HepG2 (cell line): ENCODE measurements around the gene FOLR2. TPM values are rescaled to one million over a fixed set of nuclear protein-coding genes. Genes with fewer than 3 reads are reported as not detected.

Experiments
- ATAC-seq: fragments of 200-7000 bp; cut with Tn5 transposase; 3 replicates; pipeline ENCODE4 v1.9.1; 2020; ENCODE audit warnings: mild to moderate bottlenecking, moderate library complexity
- BruUV-seq: library from RNA; stranded (reverse); fragments of 400-500 nt; replicated peaks from 2 replicates; lab custom pipeline; 2021; lab: Mats Ljungman, UMichigan
- CTCF ChIA-PET: fragments of 300-600 bp; formaldehyde crosslinking; extraction: SDS; loops from one replicate; lab custom pipeline; 2021; ENCODE audit warnings: low total read pairs, inconsistent platforms, low intra/inter-chr PET ratio; lab: Yijun Ruan, JAX
- POLR2A ChIA-PET: fragments of 350-600 bp; sonication (Branson Sonifier 250); formaldehyde crosslinking; loops from one replicate; lab custom pipeline; 2020; ENCODE audit warnings: antibody characterized with exemption, inconsistent platforms; lab: Yijun Ruan, JAX
- DNase-seq: peaks from one replicate; pipeline ENCODE4 v3.0.0-alpha.2; 2015; ENCODE audit warnings: low spot score
- FAIRE-seq: peaks from 3 replicates; lab custom pipeline; 2011; peaks lifted over from hg19 to GRCh38; lab: Jason Lieb, UNC
- H2AFZ ChIP-seq: one replicate; pipeline ENCODE4 v1.6.1; 2011; ENCODE audit warnings: low read length, inconsistent platforms
- H3K27ac ChIP-seq: fragments of 300-600 bp; 3 replicates; pipeline ENCODE4 v1.8.0; 2011; ENCODE audit warnings: mixed run types, mild to moderate bottlenecking, mixed read lengths, low read length, inconsistent platforms; ENCODE audit not compliant: insufficient read depth; ENCODE audit errors: extremely low read length
- H3K27me3 ChIP-seq, 2 experiments: fragments of 200-600 bp in 1 of 2; 2 replicates in 1 of 2; 3 replicates in 1 of 2; pipeline versions ENCODE4 v1.6.0 to v1.8.0; 2011; ENCODE audit warnings: low read length in 2 of 2, mild to moderate bottlenecking in 2 of 2, moderate library complexity in 2 of 2, inconsistent platforms in 1 of 2; ENCODE audit not compliant: insufficient read depth in 2 of 2, control insufficient read depth in 1 of 2
- H3K36me3 ChIP-seq, 2 experiments: fragments of 200-600 bp in 1 of 2; replicated peaks in 1 of 2; 2 replicates in 1 of 2; 3 replicates in 1 of 2; pipeline versions ENCODE4 v1.5.1 to v1.8.0; 2011; ENCODE audit warnings: low read length in 2 of 2, inconsistent platforms in 1 of 2; ENCODE audit not compliant: insufficient read depth in 2 of 2, control insufficient read depth in 1 of 2
- H3K4me1 ChIP-seq: 2 replicates; pipeline ENCODE4 v1.5.1; 2012; ENCODE audit warnings: low read length, inconsistent platforms; ENCODE audit not compliant: insufficient read depth
- H3K4me2 ChIP-seq: 2 replicates; pipeline ENCODE4 v1.6.0; 2011; ENCODE audit warnings: low read depth, low read length, inconsistent platforms
- H3K4me3 ChIP-seq, 3 experiments: fragments of 200-600 bp in 1 of 3; sonication (generic), shearing (Covaris generic) in 1 of 3; replicated peaks in 1 of 3; 2 replicates each; pipeline ENCODE4 v1.5.1; 2011 to 2016; ENCODE audit warnings: low read length in 3 of 3, inconsistent platforms in 2 of 3, low read depth in 2 of 3, mild to moderate bottlenecking in 2 of 3, control low read depth in 1 of 3, mixed read lengths in 1 of 3; ENCODE audit not compliant: insufficient read depth in 1 of 3
- H3K79me2 ChIP-seq: one replicate; pipeline ENCODE4 v1.6.1; 2011; ENCODE audit warnings: low read length, inconsistent platforms; ENCODE audit not compliant: insufficient read depth
- H3K9ac ChIP-seq: 2 replicates; pipeline ENCODE4 v1.6.0; 2011; ENCODE audit warnings: mild to moderate bottlenecking, low read depth, low read length, inconsistent platforms; ENCODE audit not compliant: insufficient read depth
- H3K9me3 ChIP-seq: 2 replicates; pipeline ENCODE4 v1.5.1; 2012; ENCODE audit warnings: mild to moderate bottlenecking, low read length
- H4K20me1 ChIP-seq: 2 replicates; pipeline ENCODE4 v1.6.0; 2011; ENCODE audit warnings: inconsistent platforms, mild to moderate bottlenecking, low read length, moderate library complexity; ENCODE audit not compliant: insufficient read depth
- KAT7 ChIP-seq: IDR thresholded peaks from 2 replicates; pipeline ENCODE4 v1.6.1; 2018; ENCODE audit warnings: borderline replicate concordance, missing compliant biosample characterization
- KLF13 ChIP-seq: sonication (generic); formaldehyde crosslinking; IDR thresholded peaks from 2 replicates; pipeline ENCODE4 v1.4.0; 2020; ENCODE audit warnings: mild to moderate bottlenecking, missing genetic modification reagents
- MED8 ChIP-seq: sonication (generic); formaldehyde crosslinking; IDR thresholded peaks from 2 replicates; pipeline ENCODE4 v1.8.1; 2023; ENCODE audit warnings: mild to moderate bottlenecking, missing genetic modification reagents; ENCODE audit not compliant: insufficient replicate concordance
- MEF2D ChIP-seq: sonication (generic); formaldehyde crosslinking; IDR thresholded peaks from 2 replicates; pipeline ENCODE4 v1.5.1; 2020; ENCODE audit warnings: mild to moderate bottlenecking, missing genetic modification reagents
- NCOA5 ChIP-seq: sonication (generic); formaldehyde crosslinking; IDR thresholded peaks from 2 replicates; pipeline ENCODE4 v1.4.0; 2020; ENCODE audit warnings: missing genetic modification reagents
- NFKB2 ChIP-seq: sonication (generic); formaldehyde crosslinking; IDR thresholded peaks from 2 replicates; pipeline ENCODE4 v1.4.0; 2020; ENCODE audit warnings: missing genetic modification reagents, borderline replicate concordance
- NPAS2 ChIP-seq: sonication (generic); formaldehyde crosslinking; IDR thresholded peaks from 2 replicates; pipeline ENCODE4 v1.8.0; 2022; ENCODE audit warnings: mild to moderate bottlenecking, missing genetic modification reagents, borderline replicate concordance
- SMAD3 ChIP-seq: sonication (generic); formaldehyde crosslinking; IDR thresholded peaks from 2 replicates; pipeline ENCODE4 v1.4.0; 2020; ENCODE audit warnings: missing genetic modification reagents
- ZNF33B ChIP-seq: sonication (generic); formaldehyde crosslinking; IDR thresholded peaks from 2 replicates; pipeline ENCODE4 v1.5.1; 2020; ENCODE audit warnings: mild to moderate bottlenecking, missing genetic modification reagents
- ZNF672 ChIP-seq: sonication (generic); formaldehyde crosslinking; IDR thresholded peaks from 2 replicates; pipeline ENCODE4 v1.8.1; 2022; ENCODE audit warnings: missing genetic modification reagents
- ZSCAN9 ChIP-seq: IDR thresholded peaks from 2 replicates; pipeline ENCODE4 v1.6.1; 2016; ENCODE audit warnings: borderline replicate concordance
- WGBS: methylation state at CpG from one replicate; pipeline ENCODE4 v1.1.6; 2017; ENCODE audit warnings: low lambda C conversion rate; 5-methylcytosine and 5-hydroxymethylcytosine counted together
- in situ Hi-C: cut with HindIII; loops from 2 replicates; pipeline ENCODE4 v1.10.0; 2017; ENCODE audit warnings: low pct_unique_long_range_greater_than_20kb; ENCODE audit not compliant: extremely low pct_ligation_motif_present
- intact Hi-C: fragments of 100-400 bp; cut with micrococcal nuclease; formaldehyde crosslinking; loops from one replicate; pipeline ENCODE4 v1.10.0; 2022; ENCODE audit not compliant: unreplicated experiment
- polyA plus RNA-seq, 8 experiments: library from polyadenylated mRNA; depleted of rRNA in 3 of 8; stranded (reverse) in 7 of 8; unstranded in 1 of 8; fragments of >200 nt; fragmentation: Illumina TruSeq in 4 of 8; extraction: Trizol in 4 of 8; gene quantifications; 2 replicates each; pipeline versions ENCODE4 v1.2.1 to v1.2.3, GENCODE V29; 2011 to 2016; ENCODE audit warnings: low read depth in 4 of 8, missing spikeins in 1 of 8, mixed read lengths in 1 of 8; ENCODE audit not compliant: insufficient read depth in 1 of 8
- total RNA-seq, 5 experiments: library from RNA; depleted of rRNA; stranded (reverse); fragments of >200 nt; fragmentation: Illumina TruSeq; extraction: Trizol; gene quantifications; 2 replicates each; pipeline ENCODE4 v1.2.3, GENCODE V29; 2016; ENCODE audit warnings: low read depth in 1 of 5
- TF ChIP-seq, protein P1 (sequence below): fragments of 450-650 bp; IDR thresholded peaks from 2 replicates; pipeline ENCODE4 v1.6.1; 2016

FOLR2 gene
- total and polyA plus RNA-seq, 2 of the 13 experiments (the other 11 are each of a cell fraction or from before 2014, with no cell fraction given) = 0.09 TPM; not detected in 1

DNA sequence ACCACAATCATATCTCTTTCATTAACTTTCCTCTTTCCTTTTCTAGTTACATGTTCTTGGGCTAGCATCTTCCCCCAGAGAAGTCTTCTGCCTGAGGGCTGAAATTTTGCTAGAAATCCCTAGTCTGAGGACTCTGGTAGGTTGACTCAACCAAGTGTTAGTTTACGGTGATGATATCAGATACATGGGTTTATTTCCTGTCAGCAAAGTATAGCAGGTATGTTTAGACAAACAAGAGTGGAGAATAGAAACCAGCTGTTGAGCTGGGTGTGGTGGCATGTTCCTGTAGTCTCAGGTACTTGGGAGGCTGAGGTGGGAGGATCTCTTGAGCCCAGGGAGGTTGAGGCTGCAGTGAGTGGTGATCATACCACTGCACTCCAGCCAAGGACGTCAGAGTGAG, 13.4 kb upstream of the FOLR2 start:
- no peak for FAIRE-seq
- in situ Hi-C loops = no loop called here
- ATAC-seq = no peak
- intact Hi-C loops = no loop called here
- no peaks in the 10 kb centered on the region for H3K36me3 ChIP-seq
- TF ChIP-seq, protein P1, sequence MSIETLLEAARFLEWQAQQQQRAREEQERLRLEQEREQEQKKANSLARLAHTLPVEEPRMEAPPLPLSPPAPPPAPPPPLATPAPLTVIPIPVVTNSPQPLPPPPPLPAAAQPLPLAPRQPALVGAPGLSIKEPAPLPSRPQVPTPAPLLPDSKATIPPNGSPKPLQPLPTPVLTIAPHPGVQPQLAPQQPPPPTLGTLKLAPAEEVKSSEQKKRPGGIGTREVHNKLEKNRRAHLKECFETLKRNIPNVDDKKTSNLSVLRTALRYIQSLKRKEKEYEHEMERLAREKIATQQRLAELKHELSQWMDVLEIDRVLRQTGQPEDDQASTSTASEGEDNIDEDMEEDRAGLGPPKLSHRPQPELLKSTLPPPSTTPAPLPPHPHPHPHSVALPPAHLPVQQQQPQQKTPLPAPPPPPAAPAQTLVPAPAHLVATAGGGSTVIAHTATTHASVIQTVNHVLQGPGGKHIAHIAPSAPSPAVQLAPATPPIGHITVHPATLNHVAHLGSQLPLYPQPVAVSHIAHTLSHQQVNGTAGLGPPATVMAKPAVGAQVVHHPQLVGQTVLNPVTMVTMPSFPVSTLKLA = no peak
- TF ChIP-seq ZSCAN9 (CRISPR knock-in tag) (no peak), KLF13 (no peak), ZNF672 (CRISPR knock-in tag) (no peak), MED8 (no peak), NCOA5 (CRISPR knock-in tag) (no peak), ZNF33B (CRISPR knock-in tag) (no peak), MEF2D (no peak), NFKB2 (no peak), KAT7 (CRISPR knock-in tag) (no peak), SMAD3 (CRISPR knock-in tag) (no peak), NPAS2 (no peak)
- no TSS peak for BruUV-seq
- H3K9me3 ChIP-seq = no peaks in the 10 kb centered on the region
- no peak overlapping the region for H2AFZ ChIP-seq
- no peak overlapping the region for H3K4me3 ChIP-seq
- H3K4me2 ChIP-seq = no peak overlapping the region
- no peaks in the 10 kb centered on the region; a peak in 1 of 5 replicates for H3K27me3 ChIP-seq
- no peak for DNase-seq
- no peak overlapping the region for H3K27ac ChIP-seq
- H3K79me2 ChIP-seq = no peaks in the 10 kb centered on the region
- ChIA-PET POLR2A (no interaction called here), CTCF (no interaction called here)
- no peak overlapping the region for H3K9ac ChIP-seq
- 24% methylated on average over 2 of the region's 2 CpGs for WGBS
- H4K20me1 ChIP-seq = no peaks in the 10 kb centered on the region
- peaks cover 9% of the 10 kb centered on the region; the same call in 1 of the 2 replicates for H3K4me1 ChIP-seq
